ENCODE measurements around the gene PAQR4. TPM values are rescaled to one million over a fixed set of nuclear protein-coding genes. Genes with fewer than 3 reads are reported as not detected.

Gene PAQR4
- total and polyA plus RNA-seq, 2 of the 13 experiments (the other 11 are each of a cell fraction or from before 2014, with no cell fraction given) = 15.9 to 24.8 TPM

DNA sequence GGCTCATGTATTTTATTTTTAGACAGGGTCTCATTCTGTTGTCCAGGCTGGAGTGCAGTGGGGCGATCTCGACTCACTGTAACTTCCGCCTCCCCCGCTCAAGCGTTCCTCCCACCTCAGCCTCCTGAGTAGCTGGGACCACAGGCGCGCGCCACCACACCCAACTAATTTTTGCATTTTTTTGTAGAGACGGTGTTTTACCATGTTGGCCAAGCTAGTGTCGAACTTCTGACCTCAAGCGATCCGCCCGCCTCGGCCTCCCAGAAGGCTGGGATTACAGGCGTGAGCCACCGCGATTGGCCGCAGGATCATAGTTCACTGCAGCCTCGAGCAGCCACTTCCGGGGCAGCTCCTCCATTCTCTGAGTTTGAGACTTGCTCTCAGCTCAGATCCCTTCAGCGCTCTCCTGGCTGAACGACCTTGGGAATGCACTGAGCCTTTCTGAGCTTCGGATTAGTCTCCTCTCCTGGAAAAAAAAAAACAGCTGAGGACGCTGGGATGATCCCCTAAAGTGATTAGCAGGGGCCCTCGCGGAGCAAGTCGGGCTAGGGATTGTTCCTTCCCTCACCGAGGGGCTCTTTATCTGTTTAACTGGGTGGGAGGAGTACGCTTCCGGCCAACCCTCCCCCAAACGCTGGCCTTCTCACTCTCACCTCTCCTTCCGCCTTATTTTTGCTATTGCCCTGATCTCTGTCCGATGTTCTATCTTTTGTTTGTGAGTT lies 12.2 kb downstream of the PAQR4 start (continued):
- TF ChIP-seq ZNF644 (CRISPR knock-in tag; IDR thresholded peaks at IDR 0.05; ENCODE audit: low read depth) (no peak; the same call in 1 of the 2 replicates), PPARG (CRISPR knock-in tag; conservative IDR thresholded peaks at IDR 0.05) (0 out of 2 replicates have a peak, but pooled peaks have one; percentile 18), ZNF674 (CRISPR knock-in tag; IDR thresholded peaks at IDR 0.05; ENCODE audit: low read depth) (no peak), ZNF292 (CRISPR knock-in tag; IDR thresholded peaks at IDR 0.05; ENCODE audit: borderline replicate concordance, low read depth) (0 out of 2 replicates have a peak, but pooled peaks have one; percentile 70), ZNF619 (CRISPR knock-in tag; IDR thresholded peaks at IDR 0.05) (no peak), ZNF781 (CRISPR knock-in tag; IDR thresholded peaks at IDR 0.05; ENCODE audit: borderline replicate concordance, not compliant biosample characterization) (peak; percentile 32), PHF21A (CRISPR knock-in tag; IDR thresholded peaks at IDR 0.05) (peak; percentile 67), ETV5 (CRISPR knock-in tag; IDR thresholded peaks at IDR 0.05; ENCODE audit: borderline replicate concordance) (peak; percentile 81; the same call in 1 of the 2 replicates), MED1 (CRISPR knock-in tag; IDR thresholded peaks at IDR 0.05) (peak; percentile 47; the same call in 1 of the 2 replicates), SRF (IDR thresholded peaks at IDR 0.05; ENCODE audit: low read depth, low read length) (no peak), NFE2L1 (CRISPR knock-in tag; IDR thresholded peaks at IDR 0.05; ENCODE audit: borderline replicate concordance) (no peak), RCOR2 (CRISPR knock-in tag; IDR thresholded peaks at IDR 0.05) (peak; percentile 66; the same call in 1 of the 2 replicates), KDM3A (CRISPR knock-in tag; IDR thresholded peaks at IDR 0.05; ENCODE audit: low read depth) (peak; percentile 55; the same call in 1 of the 2 replicates), ZNF383 (CRISPR knock-in tag; IDR thresholded peaks at IDR 0.05; ENCODE audit: borderline replicate concordance) (0 out of 2 replicates have a peak, but pooled peaks have one; percentile 10), ARHGAP35 (CRISPR knock-in tag; IDR thresholded peaks at IDR 0.05; ENCODE audit: borderline replicate concordance) (0 out of 2 replicates have a peak, but pooled peaks have one; percentile 17), ZNF543 (CRISPR knock-in tag; IDR thresholded peaks at IDR 0.05) (0 out of 2 replicates have a peak, but pooled peaks have one; percentile 67), MEF2D (CRISPR knock-in tag; IDR thresholded peaks at IDR 0.05) (peak; percentile 66; the same call in 1 of the 2 replicates), HMGA1 (CRISPR knock-in tag; conservative IDR thresholded peaks at IDR 0.05) (no peak), ZNF589 (CRISPR knock-in tag; conservative IDR thresholded peaks at IDR 0.05) (no peak)
- TF ChIP-seq, protein P1, sequence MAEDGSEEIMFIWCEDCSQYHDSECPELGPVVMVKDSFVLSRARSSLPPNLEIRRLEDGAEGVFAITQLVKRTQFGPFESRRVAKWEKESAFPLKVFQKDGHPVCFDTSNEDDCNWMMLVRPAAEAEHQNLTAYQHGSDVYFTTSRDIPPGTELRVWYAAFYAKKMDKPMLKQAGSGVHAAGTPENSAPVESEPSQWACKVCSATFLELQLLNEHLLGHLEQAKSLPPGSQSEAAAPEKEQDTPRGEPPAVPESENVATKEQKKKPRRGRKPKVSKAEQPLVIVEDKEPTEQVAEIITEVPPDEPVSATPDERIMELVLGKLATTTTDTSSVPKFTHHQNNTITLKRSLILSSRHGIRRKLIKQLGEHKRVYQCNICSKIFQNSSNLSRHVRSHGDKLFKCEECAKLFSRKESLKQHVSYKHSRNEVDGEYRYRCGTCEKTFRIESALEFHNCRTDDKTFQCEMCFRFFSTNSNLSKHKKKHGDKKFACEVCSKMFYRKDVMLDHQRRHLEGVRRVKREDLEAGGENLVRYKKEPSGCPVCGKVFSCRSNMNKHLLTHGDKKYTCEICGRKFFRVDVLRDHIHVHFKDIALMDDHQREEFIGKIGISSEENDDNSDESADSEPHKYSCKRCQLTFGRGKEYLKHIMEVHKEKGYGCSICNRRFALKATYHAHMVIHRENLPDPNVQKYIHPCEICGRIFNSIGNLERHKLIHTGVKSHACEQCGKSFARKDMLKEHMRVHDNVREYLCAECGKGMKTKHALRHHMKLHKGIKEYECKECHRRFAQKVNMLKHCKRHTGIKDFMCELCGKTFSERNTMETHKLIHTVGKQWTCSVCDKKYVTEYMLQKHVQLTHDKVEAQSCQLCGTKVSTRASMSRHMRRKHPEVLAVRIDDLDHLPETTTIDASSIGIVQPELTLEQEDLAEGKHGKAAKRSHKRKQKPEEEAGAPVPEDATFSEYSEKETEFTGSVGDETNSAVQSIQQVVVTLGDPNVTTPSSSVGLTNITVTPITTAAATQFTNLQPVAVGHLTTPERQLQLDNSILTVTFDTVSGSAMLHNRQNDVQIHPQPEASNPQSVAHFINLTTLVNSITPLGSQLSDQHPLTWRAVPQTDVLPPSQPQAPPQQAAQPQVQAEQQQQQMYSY (CRISPR knock-in tag; IDR thresholded peaks at IDR 0.05) = no peak
- TF ChIP-seq, protein P2, sequence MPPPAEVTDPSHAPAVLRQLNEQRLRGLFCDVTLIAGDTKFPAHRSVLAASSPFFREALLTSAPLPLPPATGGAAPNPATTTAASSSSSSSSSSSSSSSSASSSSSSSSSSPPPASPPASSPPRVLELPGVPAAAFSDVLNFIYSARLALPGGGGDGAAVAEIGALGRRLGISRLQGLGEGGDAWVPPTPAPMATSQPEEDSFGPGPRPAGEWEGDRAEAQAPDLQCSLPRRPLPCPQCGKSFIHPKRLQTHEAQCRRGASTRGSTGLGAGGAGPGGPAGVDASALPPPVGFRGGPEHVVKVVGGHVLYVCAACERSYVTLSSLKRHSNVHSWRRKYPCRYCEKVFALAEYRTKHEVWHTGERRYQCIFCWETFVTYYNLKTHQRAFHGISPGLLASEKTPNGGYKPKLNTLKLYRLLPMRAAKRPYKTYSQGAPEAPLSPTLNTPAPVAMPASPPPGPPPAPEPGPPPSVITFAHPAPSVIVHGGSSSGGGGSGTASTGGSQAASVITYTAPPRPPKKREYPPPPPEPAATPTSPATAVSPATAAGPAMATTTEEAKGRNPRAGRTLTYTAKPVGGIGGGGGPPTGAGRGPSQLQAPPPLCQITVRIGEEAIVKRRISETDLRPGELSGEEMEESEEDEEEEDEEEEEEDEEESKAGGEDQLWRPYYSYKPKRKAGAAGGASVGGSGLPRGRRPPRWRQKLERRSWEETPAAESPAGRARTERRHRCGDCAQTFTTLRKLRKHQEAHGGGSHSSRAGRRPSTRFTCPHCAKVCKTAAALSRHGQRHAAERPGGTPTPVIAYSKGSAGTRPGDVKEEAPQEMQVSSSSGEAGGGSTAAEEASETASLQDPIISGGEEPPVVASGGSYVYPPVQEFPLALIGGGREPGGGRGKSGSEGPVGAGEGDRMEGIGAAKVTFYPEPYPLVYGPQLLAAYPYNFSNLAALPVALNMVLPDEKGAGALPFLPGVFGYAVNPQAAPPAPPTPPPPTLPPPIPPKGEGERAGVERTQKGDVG (CRISPR knock-in tag; IDR thresholded peaks at IDR 0.05; ENCODE audit: borderline replicate concordance) = no peak
- TF ChIP-seq, protein P3, sequence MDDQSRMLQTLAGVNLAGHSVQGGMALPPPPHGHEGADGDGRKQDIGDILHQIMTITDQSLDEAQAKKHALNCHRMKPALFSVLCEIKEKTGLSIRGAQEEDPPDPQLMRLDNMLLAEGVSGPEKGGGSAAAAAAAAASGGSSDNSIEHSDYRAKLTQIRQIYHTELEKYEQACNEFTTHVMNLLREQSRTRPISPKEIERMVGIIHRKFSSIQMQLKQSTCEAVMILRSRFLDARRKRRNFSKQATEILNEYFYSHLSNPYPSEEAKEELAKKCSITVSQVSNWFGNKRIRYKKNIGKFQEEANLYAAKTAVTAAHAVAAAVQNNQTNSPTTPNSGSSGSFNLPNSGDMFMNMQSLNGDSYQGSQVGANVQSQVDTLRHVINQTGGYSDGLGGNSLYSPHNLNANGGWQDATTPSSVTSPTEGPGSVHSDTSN (CRISPR knock-in tag; IDR thresholded peaks at IDR 0.05; ENCODE audit: borderline replicate concordance) = no peak
